Spinal cord (tissue), 10 donors: ENCODE data around the gene CEP57. TPM values are rescaled to one million over a fixed set of nuclear protein-coding genes. Genes with fewer than 3 reads are reported as not detected.
A peak's percentile ranks its signal among the peaks of the same experiment; 100 is the strongest.
"Not testable (repeated sequence)": the region's sequence is repeated elsewhere in the genome, so short reads cannot be mapped to it uniquely, and the experiment has no call there.

Experiments used
- DNase-seq, 6 donors: peaks; one replicate each; pipeline versions ENCODE4 v3.0.0 to v3.0.0-alpha.2; 2013 to 2015; ENCODE audit warnings: low spot score in 6 of 6, low read depth in 4 of 6
- H3K27ac ChIP-seq: one replicate; pipeline ENCODE4 v1.5.1; 2013; ENCODE audit warnings: low read depth, low read length, control low read depth
- H3K27me3 ChIP-seq: one replicate; pipeline ENCODE4 v1.6.1; 2013; ENCODE audit warnings: low read length; ENCODE audit not compliant: control insufficient read depth, insufficient read depth
- H3K36me3 ChIP-seq: one replicate; pipeline ENCODE4 v1.6.1; 2013; ENCODE audit warnings: low read length; ENCODE audit not compliant: control insufficient read depth, insufficient read depth
- H3K4me1 ChIP-seq: one replicate; pipeline ENCODE4 v1.6.1; 2013; ENCODE audit warnings: low read length; ENCODE audit not compliant: control insufficient read depth, insufficient read depth
- H3K4me3 ChIP-seq: one replicate; pipeline ENCODE4 v1.5.1; 2013; ENCODE audit warnings: low read depth, low read length, control low read depth
- H3K9me3 ChIP-seq: one replicate; pipeline ENCODE4 v1.6.1; 2013; ENCODE audit warnings: low read length; ENCODE audit not compliant: control insufficient read depth, insufficient read depth
- WGBS: methylation state at CpG from one replicate; pipeline ENCODE4 v1.1.5; 2013; ENCODE audit warnings: missing lambda C conversion rate; ENCODE audit not compliant: insufficient coverage; 5-methylcytosine and 5-hydroxymethylcytosine counted together
- polyA plus RNA-seq, 2 donors: library from polyadenylated mRNA; unstranded; fragments of 120-200 nt; gene quantifications; one replicate each; pipeline ENCODE4 v1.2.1, GENCODE V29; 2013; ENCODE audit not compliant: insufficient read length in 2 of 2
- total RNA-seq, 2 donors: library from RNA; depleted of rRNA in 1 of 2; stranded (reverse); fragments of 120-200 nt in 1 of 2; fragments of >200 nt in 1 of 2; gene quantifications; one replicate each; pipeline versions ENCODE4 v1.2.3 to v1.2.4, GENCODE V29; 2013 to 2014
- donor health status: healthy.

Gene CEP57
- total and polyA plus RNA-seq, 4 donors = 61.3 to 72.3 (median 66.4) TPM

GRCh38 chr11:95845167-95845566 is 54.9 kb downstream of the CEP57 start:
- no peaks in the 10 kb centered on the region for H3K27me3 ChIP-seq
- H3K36me3 ChIP-seq = no peaks in the 10 kb centered on the region
- H3K27ac ChIP-seq = no peak overlapping the region
- H3K9me3 ChIP-seq = no peaks in the 10 kb centered on the region
- no peaks in the 10 kb centered on the region for H3K4me1 ChIP-seq
- H3K4me3 ChIP-seq = no peak overlapping the region
- no peak for DNase-seq
- WGBS = no CpG with 5 or more reads among the region's 1 CpG

DNA sequence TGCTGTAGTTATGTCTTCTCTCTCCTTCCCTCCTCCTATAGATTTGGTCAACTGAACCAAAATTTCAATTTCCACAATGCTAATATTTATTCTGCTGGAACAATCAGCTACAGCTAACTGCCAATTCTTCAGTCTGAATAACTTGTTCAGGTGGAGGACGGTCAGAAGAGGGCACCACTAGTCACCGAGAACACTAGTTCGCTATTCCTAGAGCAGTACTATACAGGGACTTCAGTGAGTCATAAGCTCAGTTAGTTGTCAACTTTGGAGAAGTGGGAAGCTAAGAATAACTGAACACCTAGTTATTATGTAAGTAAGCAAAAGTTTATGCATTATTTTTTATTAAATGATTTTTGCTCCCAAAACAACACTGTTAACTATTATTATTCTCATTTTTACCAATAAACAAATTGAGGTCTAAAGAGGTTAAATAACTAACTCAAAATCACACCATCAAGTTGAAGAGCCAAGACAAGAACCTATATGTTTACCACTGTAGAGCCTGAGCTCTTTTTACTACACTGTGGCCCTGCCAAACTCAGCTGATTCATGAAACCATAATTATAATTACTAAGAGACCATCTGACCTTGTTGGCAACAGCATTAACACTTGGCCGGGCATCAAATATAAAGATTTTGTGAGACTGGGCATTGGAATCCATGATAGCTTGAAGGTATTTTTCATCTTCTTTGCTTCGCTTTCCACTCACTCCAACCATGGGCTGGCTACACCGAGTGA is 59.0 kb downstream of the CEP57 start:
- H3K27ac ChIP-seq = no peak overlapping the region
- peak in 5 of 6 donors; percentile 22 to 77 (median 36) for DNase-seq
- H3K4me3 ChIP-seq = no peak overlapping the region
- H3K36me3 ChIP-seq = no peaks in the 10 kb centered on the region
- no CpG with 5 or more reads among the region's 6 CpGs for WGBS
- no peaks in the 10 kb centered on the region for H3K27me3 ChIP-seq
- no peaks in the 10 kb centered on the region for H3K9me3 ChIP-seq
- H3K4me1 ChIP-seq = no peaks in the 10 kb centered on the region

DNA sequence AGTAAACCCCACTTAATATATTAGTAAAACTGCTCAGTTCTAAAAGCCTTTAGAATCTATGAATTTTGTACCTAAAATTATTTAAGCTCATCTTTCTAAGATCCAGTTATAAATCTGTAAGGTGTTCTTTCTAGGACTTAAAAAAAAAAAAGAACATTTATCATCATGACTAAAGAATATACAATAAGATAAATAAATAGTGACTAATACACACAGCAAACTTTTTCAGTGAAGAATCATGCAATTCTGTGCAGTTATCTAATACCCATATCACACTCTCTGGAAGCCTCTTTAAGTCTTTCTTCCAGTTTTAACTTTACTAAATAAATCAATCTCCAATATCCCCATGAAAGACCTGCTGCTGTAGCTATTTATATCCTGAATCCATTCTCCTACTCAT is 59.8 kb downstream of the CEP57 start:
- no peak for DNase-seq
- H3K4me1 ChIP-seq = no peaks in the 10 kb centered on the region
- peaks cover under 1% of the 10 kb centered on the region for H3K36me3 ChIP-seq
- H3K9me3 ChIP-seq = no peaks in the 10 kb centered on the region
- H3K27ac ChIP-seq = no peak overlapping the region
- H3K27me3 ChIP-seq = no peaks in the 10 kb centered on the region
- H3K4me3 ChIP-seq = no peak overlapping the region

- H3K36me3 ChIP-seq = peaks cover 3% of the 10 kb centered on the region
- no peaks in the 10 kb centered on the region for H3K4me1 ChIP-seq
- no peak overlapping the region for H3K27ac ChIP-seq
- no peak overlapping the region for H3K4me3 ChIP-seq
- no peaks in the 10 kb centered on the region for H3K9me3 ChIP-seq
- no peaks in the 10 kb centered on the region for H3K27me3 ChIP-seq
- DNase-seq = no peak
Observed at GRCh38 chr11:95853138-95853537, 62.8 kb downstream of the CEP57 start.

GRCh38 chr11:95853862-95854261 is 63.6 kb downstream of the CEP57 start:
- Histone ChIP-seq H3K4me1 (no peaks in the 10 kb centered on the region), H3K4me3 (no peak overlapping the region), H3K27ac (no peak overlapping the region), H3K36me3 (peaks cover 3% of the 10 kb centered on the region), H3K9me3 (no peaks in the 10 kb centered on the region), H3K27me3 (no peaks in the 10 kb centered on the region)
- DNase-seq = no peak
- WGBS = no CpG with 5 or more reads among the region's 2 CpGs

DNA sequence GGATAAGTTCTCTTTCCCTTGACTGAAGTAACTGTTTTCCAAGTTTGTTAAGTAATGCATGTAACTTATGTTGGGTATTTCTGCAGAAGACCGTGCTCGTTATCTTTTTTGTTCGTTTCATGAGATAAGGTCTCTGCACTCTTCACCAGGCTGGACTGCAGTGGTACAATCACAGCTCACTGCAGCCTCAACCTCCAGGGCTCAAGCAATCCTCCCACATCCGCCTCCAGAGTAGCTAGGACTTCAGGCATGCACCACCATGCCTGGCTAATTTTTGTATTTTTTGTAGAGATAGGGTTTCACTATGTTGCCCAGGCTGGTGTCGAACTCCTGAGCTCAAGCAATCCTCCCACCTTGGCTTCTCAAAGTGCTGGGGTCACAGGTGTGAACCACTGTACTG is 64.1 kb downstream of the CEP57 start:
- 100% methylated on average over 2 of the region's 5 CpGs for WGBS
- H3K4me3 ChIP-seq = not testable (repeated sequence)

DNA sequence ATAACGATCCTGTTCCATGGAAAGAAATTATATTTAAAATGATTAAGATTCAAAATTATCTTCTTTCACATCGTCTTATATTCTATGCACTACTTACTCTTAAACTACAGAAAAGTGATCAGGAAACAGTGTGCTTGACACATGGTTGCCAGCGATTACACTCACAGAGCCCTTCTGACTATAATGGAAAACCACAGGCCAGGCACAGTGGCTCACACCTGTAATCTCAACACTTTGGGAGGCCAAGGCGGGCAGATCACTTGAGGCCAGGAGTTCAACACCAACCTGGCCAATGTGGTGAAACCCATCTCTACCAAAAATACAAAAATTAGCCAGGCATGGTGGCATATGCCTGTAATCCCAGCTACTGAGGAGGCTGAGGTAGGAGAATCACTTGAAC is 69.7 kb downstream of the CEP57 start:
- not testable (repeated sequence) for H3K36me3 ChIP-seq, DNase-seq, H3K27me3 ChIP-seq, H3K4me1 ChIP-seq, H3K4me3 ChIP-seq, H3K9me3 ChIP-seq, H3K27ac ChIP-seq
- 100% methylated on average over 2 of the region's 4 CpGs for WGBS

More for the DNA sequence above, 64.1 kb downstream of the CEP57 start:
- not testable (repeated sequence) for DNase-seq, H3K4me1 ChIP-seq, H3K36me3 ChIP-seq, H3K27me3 ChIP-seq, H3K27ac ChIP-seq, H3K9me3 ChIP-seq

- 92% methylated on average over 2 of the region's 2 CpGs for WGBS
- Histone ChIP-seq H3K9me3 (no peaks in the 10 kb centered on the region), H3K4me1 (no peaks in the 10 kb centered on the region), H3K27me3 (no peaks in the 10 kb centered on the region), H3K4me3 (no peak overlapping the region), H3K27ac (no peak overlapping the region), H3K36me3 (peaks cover 4% of the 10 kb centered on the region)
- no peak for DNase-seq
Observed at GRCh38 chr11:95863486-95864140, 73.3 kb downstream of the CEP57 start.

- Histone ChIP-seq H3K4me3 (no peak overlapping the region), H3K27me3 (no peaks in the 10 kb centered on the region), H3K4me1 (no peaks in the 10 kb centered on the region), H3K36me3 (no peaks in the 10 kb centered on the region), H3K27ac (no peak overlapping the region), H3K9me3 (no peaks in the 10 kb centered on the region)
- WGBS = 80% methylated on average over 3 of the region's 6 CpGs
- DNase-seq = no peak
Observed at GRCh38 chr11:95867105-95867504, 76.8 kb downstream of the CEP57 start.

- not testable (repeated sequence) for H3K27ac ChIP-seq, H3K4me3 ChIP-seq, DNase-seq, H3K27me3 ChIP-seq, H3K9me3 ChIP-seq, H3K4me1 ChIP-seq, H3K36me3 ChIP-seq
- no CpG with 5 or more reads among the region's 3 CpGs for WGBS
Observed at GRCh38 chr11:95870877-95871276, 80.6 kb downstream of the CEP57 start.
